Activated naive CD8-positive, alpha-beta T cell treated with anti-CD3 and anti-CD28 coated beads for 36 hours (primary cell): ENCODE measurements around the gene JMJD1C. TPM values are rescaled to one million over a fixed set of nuclear protein-coding genes. Genes with fewer than 3 reads are reported as not detected.
"Not testable (repeated sequence)": the region's sequence is repeated elsewhere in the genome, so short reads cannot be mapped to it uniquely, and the experiment has no call there.

Experiments used
- DNase-seq: peaks from one replicate; pipeline ENCODE4 v3.0.0; 2021
- H3K27ac Mint-ChIP-seq: one replicate; pipeline ENCODE4 v1.8.0; 2022; ENCODE audit warnings: mild to moderate bottlenecking, moderate library complexity, mixed read lengths
- H3K27me3 Mint-ChIP-seq: one replicate; pipeline ENCODE4 v1.8.0; 2022; ENCODE audit warnings: mild to moderate bottlenecking, mixed read lengths
- H3K36me3 Mint-ChIP-seq: one replicate; pipeline ENCODE4 v1.8.0; 2021; ENCODE audit warnings: mild to moderate bottlenecking, mixed read lengths
- H3K4me1 Mint-ChIP-seq: one replicate; pipeline ENCODE4 v1.8.0; 2021; ENCODE audit warnings: mixed read lengths
- H3K4me3 Mint-ChIP-seq: one replicate; pipeline ENCODE4 v1.8.0; 2022; ENCODE audit warnings: mild to moderate bottlenecking, moderate library complexity, mixed read lengths
- H3K9me3 Mint-ChIP-seq: one replicate; pipeline ENCODE4 v1.8.0; 2022; ENCODE audit warnings: mixed read lengths
- total RNA-seq, 2 experiments: library from RNA; stranded (reverse); gene quantifications; one replicate each; pipeline ENCODE4 v1.2.3, GENCODE V29; 2021

JMJD1C gene
- total RNA-seq, 2 experiments from 2014 or later, result 48.4 to 52.0 TPM

DNA sequence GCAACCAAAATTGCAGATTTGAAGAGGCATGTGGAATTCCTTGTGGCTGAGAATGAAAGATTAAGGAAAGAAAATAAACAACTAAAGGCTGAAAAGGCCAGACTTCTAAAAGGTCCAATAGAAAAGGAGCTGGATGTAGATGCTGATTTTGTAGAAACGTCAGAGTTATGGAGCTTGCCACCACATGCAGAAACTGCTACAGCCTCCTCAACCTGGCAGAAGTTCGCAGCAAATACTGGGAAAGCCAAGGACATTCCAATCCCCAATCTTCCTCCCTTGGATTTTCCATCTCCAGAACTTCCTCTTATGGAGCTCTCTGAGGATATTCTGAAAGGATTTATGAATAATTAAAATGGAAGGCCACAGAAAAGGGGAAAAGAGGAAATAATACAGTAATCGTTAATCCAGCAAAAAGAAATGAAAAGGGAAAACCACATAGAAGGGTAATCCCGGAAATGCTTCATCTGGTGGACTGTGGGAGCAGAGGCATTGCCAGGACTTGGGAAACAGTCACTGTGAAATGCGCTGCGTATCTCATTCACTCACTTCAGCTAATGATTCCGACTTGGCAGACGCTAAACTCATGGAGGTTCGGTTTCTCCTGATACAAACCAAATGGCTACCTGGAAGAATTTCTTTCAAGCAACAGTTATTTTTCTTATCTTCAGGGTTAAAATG lies 311.8 kb downstream of the JMJD1C start:
- H3K4me3 Mint-ChIP-seq, H3K27ac Mint-ChIP-seq, H3K27me3 Mint-ChIP-seq, H3K9me3 Mint-ChIP-seq, DNase-seq, H3K4me1 Mint-ChIP-seq: not testable (repeated sequence)
- peaks cover 17% of the 10 kb centered on the region for H3K36me3 Mint-ChIP-seq

DNA sequence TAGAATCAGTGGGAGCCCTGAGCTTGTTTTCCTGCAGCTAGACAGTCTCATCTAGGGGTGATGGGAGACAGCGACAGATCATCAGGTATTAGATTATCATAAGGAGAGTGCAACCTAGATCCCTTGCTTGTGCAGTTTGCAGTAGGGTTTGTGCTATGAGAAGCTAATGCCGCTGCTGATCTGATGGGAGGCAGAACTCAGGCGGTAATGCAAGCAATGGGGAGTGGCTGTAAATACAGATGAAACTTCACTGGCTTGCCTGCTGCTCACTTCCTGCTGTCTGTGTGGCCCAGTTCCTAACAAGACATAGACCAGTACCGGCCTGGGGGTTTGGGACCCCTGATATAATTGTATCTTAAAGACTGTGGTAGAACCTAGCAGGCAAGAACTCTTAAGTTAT lies 315.0 kb downstream of the JMJD1C start:
- Mint-ChIP-seq H3K27me3 (no peaks in the 10 kb centered on the region), H3K27ac (no peak overlapping the region), H3K9me3 (no peaks in the 10 kb centered on the region), H3K4me1 (peaks cover 15% of the 10 kb centered on the region), H3K4me3 (no peak overlapping the region), H3K36me3 (peaks cover 27% of the 10 kb centered on the region)
- DNase-seq, result no peak

DNA sequence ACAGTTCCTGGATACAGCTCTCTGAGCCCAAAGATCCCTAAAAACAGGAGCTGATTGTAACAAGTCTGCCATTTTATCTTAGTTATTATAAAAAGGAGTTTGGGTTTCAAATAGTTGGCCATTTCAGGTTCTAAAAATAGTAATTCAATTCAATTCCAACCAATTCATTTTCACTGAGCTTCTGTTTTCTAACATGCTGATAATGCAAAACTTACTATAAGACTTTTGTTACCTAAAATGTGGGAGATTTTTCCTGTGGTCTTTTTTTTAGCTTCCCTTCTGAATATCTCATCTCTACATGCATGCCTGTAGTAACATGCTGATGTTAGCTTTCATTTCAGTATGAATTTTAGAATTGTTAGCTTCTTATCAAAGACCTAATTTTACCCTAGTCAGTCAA lies 319.3 kb downstream of the JMJD1C start:
- Mint-ChIP-seq H3K4me3 (no peak overlapping the region), H3K9me3 (peaks cover 1% of the 10 kb centered on the region), H3K4me1 (peaks cover 31% of the 10 kb centered on the region), H3K36me3 (peaks cover 21% of the 10 kb centered on the region), H3K27me3 (no peaks in the 10 kb centered on the region), H3K27ac (no peak overlapping the region)
- no peak for DNase-seq

DNA sequence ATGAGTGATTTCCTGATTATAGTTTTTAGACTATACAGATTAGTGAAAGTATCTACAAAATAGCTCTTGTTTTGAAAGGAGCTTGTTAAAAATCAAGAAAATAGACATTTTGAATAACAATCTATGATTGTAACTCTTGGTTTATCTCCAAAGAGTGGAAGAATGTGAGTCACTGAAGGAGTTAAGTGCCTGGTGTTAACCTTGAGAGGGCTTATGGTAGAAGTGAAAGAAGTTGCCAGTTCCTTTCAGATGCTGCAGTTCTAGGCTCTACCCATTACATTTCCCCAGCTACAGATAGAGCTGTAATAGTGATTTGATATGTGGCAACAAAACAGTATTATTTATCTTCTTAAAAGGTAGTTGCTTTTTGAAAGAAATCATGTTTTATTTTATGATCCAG lies 320.0 kb downstream of the JMJD1C start:
- no peak overlapping the region for H3K27ac Mint-ChIP-seq
- no peaks in the 10 kb centered on the region for H3K27me3 Mint-ChIP-seq
- H3K4me3 Mint-ChIP-seq, result no peak overlapping the region
- peaks cover 1% of the 10 kb centered on the region for H3K9me3 Mint-ChIP-seq
- peaks cover 23% of the 10 kb centered on the region for H3K36me3 Mint-ChIP-seq
- H3K4me1 Mint-ChIP-seq, result peaks cover 34% of the 10 kb centered on the region
- DNase-seq, result no peak

DNA sequence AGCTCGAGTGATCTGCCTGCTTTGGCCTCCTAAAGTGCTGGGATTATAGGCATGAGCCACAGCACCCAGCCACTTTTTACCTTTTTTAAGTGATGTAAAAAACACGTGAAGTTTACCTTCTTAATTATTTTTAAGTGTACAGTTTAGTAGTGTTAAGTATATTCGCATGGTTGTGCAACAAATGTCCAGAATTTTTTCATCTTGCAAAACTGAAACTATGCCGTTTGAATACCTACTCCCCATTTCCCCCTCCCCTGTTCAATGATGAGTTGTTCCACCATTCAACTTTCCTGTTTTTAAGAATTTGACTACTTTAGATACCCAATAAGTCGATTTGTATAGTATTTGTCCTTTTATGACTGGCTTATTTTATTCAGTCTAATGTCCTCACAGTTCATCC lies 321.8 kb downstream of the JMJD1C start:
- peaks cover 1% of the 10 kb centered on the region for H3K9me3 Mint-ChIP-seq
- H3K4me3 Mint-ChIP-seq, result no peak overlapping the region
- no peak for DNase-seq
- peaks cover 33% of the 10 kb centered on the region for H3K36me3 Mint-ChIP-seq
- no peaks in the 10 kb centered on the region for H3K27me3 Mint-ChIP-seq
- H3K27ac Mint-ChIP-seq, result no peak overlapping the region
- peaks cover 40% of the 10 kb centered on the region for H3K4me1 Mint-ChIP-seq

DNA sequence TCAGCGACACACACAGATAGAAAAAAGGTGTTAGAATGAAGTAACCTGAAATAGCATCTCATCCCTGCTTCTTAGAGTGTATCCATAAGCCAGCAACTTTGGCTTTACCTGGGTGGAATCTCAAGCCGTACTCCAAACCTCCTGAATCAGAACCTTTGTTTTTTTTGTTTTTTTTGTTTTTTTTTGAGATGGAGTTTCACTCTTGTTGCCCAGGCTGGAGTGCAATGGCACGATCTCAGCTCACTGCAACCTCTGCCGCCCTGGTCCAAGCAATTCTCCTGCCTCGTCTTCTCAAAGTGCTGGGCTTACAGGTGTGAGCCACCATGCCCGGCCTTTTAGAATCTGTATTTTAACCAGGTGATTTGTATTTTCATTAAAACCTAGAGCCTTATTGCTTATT lies 323.6 kb downstream of the JMJD1C start:
- Mint-ChIP-seq H3K4me3 (no peak overlapping the region), H3K4me1 (peaks cover 42% of the 10 kb centered on the region), H3K9me3 (peaks cover 1% of the 10 kb centered on the region), H3K27me3 (no peaks in the 10 kb centered on the region), H3K27ac (no peak overlapping the region), H3K36me3 (peaks cover 41% of the 10 kb centered on the region)
- DNase-seq, result no peak

DNA sequence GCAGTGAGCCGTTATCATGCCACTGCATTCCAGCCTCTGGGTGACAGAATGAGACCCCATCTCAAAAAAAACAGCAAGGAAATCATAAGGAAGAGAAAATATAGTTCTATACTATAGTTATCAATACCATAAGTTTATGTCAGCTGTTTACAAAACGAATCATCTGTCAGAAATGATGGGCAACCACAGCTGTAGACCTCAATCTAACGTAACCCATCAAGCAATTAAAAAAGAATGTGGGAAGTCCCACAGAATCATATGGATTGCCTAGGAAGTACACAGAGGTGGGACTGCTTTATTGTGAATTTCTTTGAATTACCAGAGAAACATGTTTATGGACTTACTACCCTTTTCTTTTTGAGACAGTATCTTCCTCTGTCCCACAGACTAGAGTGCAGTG lies 325.7 kb downstream of the JMJD1C start:
- H3K9me3 Mint-ChIP-seq, result peaks cover 1% of the 10 kb centered on the region
- H3K27ac Mint-ChIP-seq, result no peak overlapping the region
- no peak for DNase-seq
- H3K27me3 Mint-ChIP-seq, result no peaks in the 10 kb centered on the region
- H3K36me3 Mint-ChIP-seq, result peaks cover 37% of the 10 kb centered on the region
- no peak overlapping the region for H3K4me3 Mint-ChIP-seq
- peaks cover 48% of the 10 kb centered on the region for H3K4me1 Mint-ChIP-seq

DNA sequence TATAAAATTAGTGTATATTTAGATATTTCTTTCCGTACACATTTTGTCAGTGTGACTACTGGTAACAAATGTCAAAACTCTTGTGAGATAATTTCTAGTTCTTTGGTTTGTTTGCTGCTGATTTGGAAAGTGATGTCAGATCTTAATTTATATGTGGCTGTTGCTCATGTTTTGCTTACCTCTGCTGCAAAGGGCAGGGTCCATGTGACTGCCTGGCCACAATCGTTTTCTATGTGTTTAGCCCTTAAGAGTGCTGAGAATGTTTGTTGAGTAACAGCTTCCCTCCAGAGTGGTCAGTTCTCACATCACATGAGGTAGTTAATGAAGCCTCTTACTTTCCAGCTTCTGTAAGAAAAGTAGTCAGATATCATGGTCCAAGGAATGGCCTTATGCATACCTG lies 328.5 kb downstream of the JMJD1C start:
- Mint-ChIP-seq H3K27ac (no peak overlapping the region), H3K4me1 (peaks cover 48% of the 10 kb centered on the region), H3K4me3 (no peak overlapping the region), H3K36me3 (peaks cover 41% of the 10 kb centered on the region), H3K27me3 (no peaks in the 10 kb centered on the region), H3K9me3 (peaks cover 6% of the 10 kb centered on the region)
- no peak for DNase-seq

DNA sequence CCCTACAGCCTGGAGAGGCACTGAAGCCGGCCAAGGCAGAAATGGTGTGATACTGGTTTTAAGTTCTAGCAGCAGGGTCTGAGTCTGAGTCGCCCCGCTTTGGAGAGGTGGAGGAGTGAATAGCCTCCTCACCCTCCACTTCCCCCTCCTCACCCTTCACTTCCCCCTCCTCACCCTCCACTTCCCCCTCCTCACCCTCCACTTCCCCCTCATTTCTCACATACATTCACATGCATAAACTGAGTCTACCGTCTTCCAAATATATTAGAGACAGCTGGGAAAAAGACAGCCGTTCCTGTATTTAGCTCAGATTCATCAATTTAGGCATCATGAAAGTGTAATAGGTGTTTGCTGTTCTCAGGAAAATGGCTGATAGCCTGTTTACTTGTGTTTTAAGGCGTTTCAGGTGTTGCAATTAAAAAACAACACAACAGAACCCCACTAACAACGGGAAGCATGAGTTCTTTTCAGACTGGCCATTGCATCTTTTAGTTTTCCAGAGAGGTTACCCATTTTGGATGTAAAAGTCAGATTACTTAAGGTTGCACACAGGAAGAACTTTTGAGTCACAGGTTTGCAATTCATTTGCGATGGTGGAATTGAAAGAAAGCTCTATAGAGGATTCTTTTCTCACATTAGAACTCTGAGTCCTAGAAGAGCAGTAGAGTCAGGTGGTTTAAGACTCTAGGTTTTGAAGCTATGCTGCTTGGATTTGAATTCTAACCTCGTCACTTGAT lies 331.8 kb downstream of the JMJD1C start:
- H3K27me3 Mint-ChIP-seq, result no peaks in the 10 kb centered on the region
- H3K4me3 Mint-ChIP-seq, result peak overlapping the region; percentile 90
- H3K4me1 Mint-ChIP-seq, result peaks cover 34% of the 10 kb centered on the region

DNA sequence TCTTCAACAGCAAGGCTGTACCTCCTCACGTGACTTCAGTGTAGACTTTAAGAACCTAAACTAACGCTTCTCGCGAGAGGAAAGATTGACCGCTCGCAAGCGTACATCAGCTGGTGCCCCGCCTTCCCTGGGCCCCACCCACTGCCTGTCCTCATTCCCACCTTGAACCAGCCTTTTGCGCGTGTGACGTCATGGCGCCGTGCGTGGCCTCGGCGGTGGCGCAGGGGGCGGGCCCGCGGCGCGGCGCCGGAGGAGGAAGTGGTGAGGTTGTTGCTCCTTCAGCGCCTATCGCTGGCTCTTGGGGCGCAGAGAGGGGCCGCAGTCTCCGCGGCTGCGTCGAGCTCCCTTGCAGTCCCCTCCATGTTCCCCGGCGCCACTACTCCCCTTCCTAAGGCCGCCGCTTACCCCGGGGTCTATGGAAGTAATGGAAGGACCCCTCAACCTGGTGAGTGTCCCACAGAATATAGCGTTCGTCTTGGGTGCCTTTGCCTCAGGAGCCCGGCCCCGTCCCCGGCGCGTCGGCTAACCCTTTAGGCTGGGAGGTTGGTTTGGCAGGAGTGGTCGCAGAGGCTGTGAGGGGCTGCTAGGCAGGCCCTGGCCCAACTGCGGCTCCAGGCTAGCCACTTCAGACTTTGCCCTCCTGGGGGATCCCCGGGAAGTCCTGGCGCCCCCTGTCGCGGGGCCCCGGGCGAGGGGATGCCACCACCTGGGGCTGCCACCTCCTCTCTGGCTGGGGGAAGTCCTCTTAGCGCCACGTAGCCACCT lies 332.5 kb downstream of the JMJD1C start, which contains the start of gene NRBF2:
Gene NRBF2, plus strand, starts transcription at position 273 of the 765 bp plus-strand sequence. Its CDS starts 143 bp downstream, at position 416.
- peak within 1 kb of the TSS; percentile 90 for H3K4me3 Mint-ChIP-seq
- H3K36me3 Mint-ChIP-seq, result peaks cover 23% of the 10 kb centered on the region
- H3K4me1 Mint-ChIP-seq, result peaks cover 31% of the 10 kb centered on the region
- peak; percentile 99 for DNase-seq
- no peaks in the 10 kb centered on the region for H3K27me3 Mint-ChIP-seq
- peak within 1 kb of the TSS; percentile 91 for H3K27ac Mint-ChIP-seq
- H3K9me3 Mint-ChIP-seq, result peaks cover 15% of the 10 kb centered on the region

More for the DNA sequence above, 331.8 kb downstream of the JMJD1C start:
- Mint-ChIP-seq H3K9me3 (peaks cover 15% of the 10 kb centered on the region), H3K36me3 (peaks cover 28% of the 10 kb centered on the region), H3K27ac (peak overlapping the region; percentile 91)
- no peak for DNase-seq

DNA sequence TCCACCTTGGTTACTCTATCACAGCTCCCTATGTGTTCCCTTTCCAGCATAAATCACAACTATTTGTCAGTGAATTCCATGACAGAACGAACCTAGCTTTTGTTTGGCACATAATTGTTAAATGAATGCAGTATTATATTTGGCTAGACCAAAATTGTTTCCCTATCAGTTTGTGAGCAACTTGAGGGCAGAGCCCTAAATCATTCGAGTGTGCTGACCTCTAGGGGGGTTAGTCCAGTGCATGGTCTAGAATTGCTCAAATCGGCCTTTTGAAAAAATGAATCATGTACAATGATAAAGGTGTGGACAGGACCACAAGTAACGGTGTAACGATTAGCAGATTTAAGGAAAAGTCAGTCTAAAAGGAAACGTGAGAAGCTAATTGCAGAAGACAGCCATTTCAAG lies 333.1 kb downstream of the JMJD1C start:
- Mint-ChIP-seq H3K36me3 (peaks cover 20% of the 10 kb centered on the region), H3K27ac (peak overlapping the region; percentile 91), H3K27me3 (no peaks in the 10 kb centered on the region), H3K4me1 (peaks cover 28% of the 10 kb centered on the region), H3K9me3 (peaks cover 15% of the 10 kb centered on the region), H3K4me3 (peak overlapping the region; percentile 90)
- DNase-seq, result no peak

DNA sequence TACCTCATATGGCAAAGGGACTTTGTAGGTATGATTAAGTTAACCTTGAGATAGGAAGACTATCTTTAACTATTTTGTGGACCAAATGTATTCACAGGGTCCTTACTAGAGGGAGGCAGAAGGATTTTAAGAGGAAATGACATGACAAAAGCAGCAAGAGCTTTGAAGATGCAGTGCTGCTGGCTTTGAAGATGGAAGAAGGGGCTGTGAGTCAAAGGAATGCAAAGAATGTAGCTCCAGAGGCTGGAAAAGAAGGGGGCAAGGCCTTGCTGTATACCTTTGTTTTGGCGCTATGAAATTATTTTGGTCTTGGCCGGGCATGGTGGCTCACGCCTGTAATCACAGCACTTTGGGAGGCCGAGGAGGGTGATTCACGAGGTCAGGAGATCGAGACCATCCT lies 335.9 kb downstream of the JMJD1C start:
- Mint-ChIP-seq H3K9me3 (peaks cover 15% of the 10 kb centered on the region), H3K4me3 (no peak overlapping the region), H3K4me1 (peaks cover 8% of the 10 kb centered on the region), H3K27ac (no peak overlapping the region), H3K27me3 (peaks cover under 1% of the 10 kb centered on the region), H3K36me3 (peaks cover 14% of the 10 kb centered on the region)
- DNase-seq, result no peak

DNA sequence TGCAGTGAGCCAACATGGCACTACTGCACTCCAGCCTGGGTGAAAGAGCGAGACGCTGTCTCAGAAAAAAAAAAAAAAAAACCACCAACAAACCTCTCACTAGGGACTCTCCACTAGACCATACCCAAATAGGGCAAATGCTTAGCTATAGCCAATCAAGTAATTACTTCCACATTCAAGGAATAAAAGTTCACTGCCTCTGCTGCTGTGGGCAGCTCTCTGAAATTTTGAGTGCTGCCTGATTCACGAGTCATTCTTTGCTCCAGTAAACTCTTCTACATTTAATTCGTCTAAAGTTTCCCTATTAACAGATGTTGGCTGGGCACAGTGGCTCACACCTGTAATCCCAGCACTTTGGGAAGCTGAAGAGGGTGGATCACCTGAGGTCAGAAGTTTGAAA lies 337.3 kb downstream of the JMJD1C start:
- H3K27ac Mint-ChIP-seq, result no peak overlapping the region
- H3K27me3 Mint-ChIP-seq, result peaks cover 4% of the 10 kb centered on the region
- peaks cover 10% of the 10 kb centered on the region for H3K36me3 Mint-ChIP-seq
- no peak overlapping the region for H3K4me3 Mint-ChIP-seq
- peaks cover 8% of the 10 kb centered on the region for H3K4me1 Mint-ChIP-seq
- peaks cover 15% of the 10 kb centered on the region for H3K9me3 Mint-ChIP-seq
- no peak for DNase-seq

DNA sequence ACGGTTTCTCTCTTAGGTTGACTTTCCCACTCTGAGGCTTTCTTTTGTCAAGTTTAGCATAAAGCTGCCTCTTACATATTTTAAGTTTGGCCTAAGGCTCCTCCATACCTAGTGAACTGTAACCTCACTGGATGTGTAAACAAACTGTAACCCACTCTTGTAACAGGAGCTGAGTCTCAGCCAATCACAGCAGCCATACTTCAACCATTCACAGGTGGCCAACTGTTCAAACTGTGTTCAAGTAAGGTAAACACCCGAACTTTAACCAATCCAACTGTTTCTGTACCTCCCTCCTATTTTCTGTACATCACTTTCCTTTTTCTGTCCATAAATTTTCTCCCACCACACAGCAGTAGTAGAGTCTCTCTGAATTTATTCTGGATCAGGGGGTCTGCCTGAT lies 340.3 kb downstream of the JMJD1C start:
- no peaks in the 10 kb centered on the region for H3K4me1 Mint-ChIP-seq
- no peaks in the 10 kb centered on the region for H3K36me3 Mint-ChIP-seq
- no peaks in the 10 kb centered on the region for H3K9me3 Mint-ChIP-seq
- no peak overlapping the region for H3K27ac Mint-ChIP-seq
- peaks cover 4% of the 10 kb centered on the region for H3K27me3 Mint-ChIP-seq
- no peak overlapping the region for H3K4me3 Mint-ChIP-seq
- no peak for DNase-seq

DNA sequence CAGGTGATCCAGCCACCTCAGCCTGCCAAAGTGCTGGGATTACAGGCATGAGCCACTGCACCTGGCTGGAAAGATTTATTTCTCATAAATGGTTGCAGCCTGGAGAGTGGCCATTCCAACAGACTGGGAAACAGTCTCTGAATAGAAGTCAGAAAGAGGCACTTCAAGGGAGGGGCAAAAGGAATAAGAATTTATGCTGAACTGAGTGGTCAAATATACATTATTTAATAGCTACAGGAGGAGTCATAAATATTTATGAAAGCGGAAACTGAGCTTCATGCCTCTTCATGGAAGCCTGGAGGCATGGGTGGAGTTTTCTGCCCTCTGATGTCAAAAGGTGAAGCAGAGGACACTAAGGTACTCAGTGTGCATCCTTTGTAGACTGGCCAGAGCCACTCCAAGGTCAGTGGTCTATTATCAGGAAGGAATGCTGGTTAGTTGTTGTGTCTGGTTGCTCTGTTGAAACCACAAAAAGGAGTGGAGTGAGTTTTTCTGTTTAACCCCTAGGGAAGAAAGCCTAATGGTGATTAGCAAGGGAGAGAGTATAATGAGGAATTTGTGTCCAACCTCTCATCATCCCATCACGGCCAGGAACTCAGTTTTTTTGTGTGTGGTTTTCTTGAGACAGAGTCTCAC lies 341.9 kb downstream of the JMJD1C start:
- H3K4me1 Mint-ChIP-seq, result no peaks in the 10 kb centered on the region
- no peak for DNase-seq
- H3K36me3 Mint-ChIP-seq, result no peaks in the 10 kb centered on the region
- H3K27ac Mint-ChIP-seq, result no peak overlapping the region
- H3K27me3 Mint-ChIP-seq, result peaks cover 4% of the 10 kb centered on the region
- no peaks in the 10 kb centered on the region for H3K9me3 Mint-ChIP-seq
- no peak overlapping the region for H3K4me3 Mint-ChIP-seq
